Putamen (tissue), 1 donor: ENCODE data around the gene GPBAR1.
A peak's percentile ranks its signal among the peaks of the same experiment; 100 is the strongest.

Source experiments
- DNase-seq: peaks from one replicate; pipeline ENCODE4 v3.0.0-alpha.2; 2016; ENCODE audit warnings: low spot score

Gene GPBAR1

GRCh38 chr2:218260742-218261422 lies at the start of gene GPBAR1:
Gene GPBAR1, plus strand, starts transcription at chr2:218261015. Its CDS starts 1,710 bp downstream, at chr2:218262725.
- no peak for DNase-seq

- no peak for DNase-seq
Observed at GRCh38 chr2:218214116-218214515, 46.7 kb upstream of the GPBAR1 start.

GRCh38 chr2:218216336-218216673 lies 44.5 kb upstream of the GPBAR1 start:
- DNase-seq = no peak

- DNase-seq = peak; percentile 93
Observed at GRCh38 chr2:218216674-218217359, 44.0 kb upstream of the GPBAR1 start, which contains the start of gene ARPC2. Gene ARPC2, plus strand, starts transcription at chr2:218217189. Its CDS starts 282 bp downstream, at chr2:218217471.

- DNase-seq = peak; percentile 35
Observed at GRCh38 chr2:218217360-218218267, 43.2 kb upstream of the GPBAR1 start.

GRCh38 chr2:218218268-218219185 lies 42.3 kb upstream of the GPBAR1 start:
- no peak for DNase-seq

GRCh38 chr2:218219934-218220333 lies 40.9 kb upstream of the GPBAR1 start:
- DNase-seq = no peak

- DNase-seq = peak; percentile 73
Observed at GRCh38 chr2:218221000-218221399, 39.8 kb upstream of the GPBAR1 start.

GRCh38 chr2:218223046-218223445 lies 37.8 kb upstream of the GPBAR1 start:
- no peak for DNase-seq

- no peak for DNase-seq
Observed at GRCh38 chr2:218224186-218224585, 36.6 kb upstream of the GPBAR1 start.

GRCh38 chr2:218226903-218227302 lies 33.9 kb upstream of the GPBAR1 start:
- DNase-seq = no peak

GRCh38 chr2:218228366-218229090 lies 32.3 kb upstream of the GPBAR1 start:
- no peak for DNase-seq

GRCh38 chr2:218229239-218229638 lies 31.6 kb upstream of the GPBAR1 start:
- no peak for DNase-seq

- no peak for DNase-seq
Observed at GRCh38 chr2:218229851-218230250, 31.0 kb upstream of the GPBAR1 start.

- DNase-seq = no peak
Observed at GRCh38 chr2:218230882-218231281, 29.9 kb upstream of the GPBAR1 start.

- no peak for DNase-seq
Observed at GRCh38 chr2:218233543-218233942, 27.3 kb upstream of the GPBAR1 start.

- no peak for DNase-seq
Observed at GRCh38 chr2:218234521-218234920, 26.3 kb upstream of the GPBAR1 start.

GRCh38 chr2:218235017-218235416 lies 25.8 kb upstream of the GPBAR1 start:
- no peak for DNase-seq

GRCh38 chr2:218236829-218237228 lies 24.0 kb upstream of the GPBAR1 start:
- DNase-seq = no peak

- DNase-seq = no peak
Observed at GRCh38 chr2:218238887-218239286, 21.9 kb upstream of the GPBAR1 start.

- DNase-seq = no peak
Observed at GRCh38 chr2:218244204-218244603, 16.6 kb upstream of the GPBAR1 start.
